HG03060 (cell line): Measurements from ENCODE around the gene MAP3K21.

Experiments used
- ATAC-seq: cut with Tn5 transposase; IDR thresholded peaks from one replicate; pipeline ENCODE4 v1.9.1; 2021; ENCODE audit warnings: low read depth, moderate number of reproducible peaks; ENCODE audit not compliant: unreplicated experiment

MAP3K21 gene

DNA sequence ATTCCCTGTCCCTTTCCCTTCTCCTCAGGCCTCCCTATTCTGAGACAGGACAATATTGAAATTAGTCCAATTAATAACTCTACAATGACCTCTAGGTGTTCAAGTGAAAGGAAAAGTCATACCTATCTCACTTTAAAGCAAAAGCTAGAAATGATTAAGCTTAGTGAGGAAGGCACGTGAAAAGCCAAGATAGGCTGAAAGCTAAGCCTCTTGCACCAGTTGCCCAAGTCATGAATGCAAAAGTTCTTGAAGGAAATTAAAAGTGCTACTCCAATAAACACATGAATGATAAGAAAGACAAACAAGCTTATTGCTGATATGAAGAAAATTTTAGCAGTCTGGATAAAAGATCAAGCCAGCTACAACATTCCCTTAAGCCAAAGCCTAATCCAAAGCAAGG, 3.8 kb upstream of the MAP3K21 start:
- ATAC-seq, result no peak

GRCh38 chr1:233326319-233326718, 1.2 kb upstream of the MAP3K21 start:
- ATAC-seq, result no peak

DNA sequence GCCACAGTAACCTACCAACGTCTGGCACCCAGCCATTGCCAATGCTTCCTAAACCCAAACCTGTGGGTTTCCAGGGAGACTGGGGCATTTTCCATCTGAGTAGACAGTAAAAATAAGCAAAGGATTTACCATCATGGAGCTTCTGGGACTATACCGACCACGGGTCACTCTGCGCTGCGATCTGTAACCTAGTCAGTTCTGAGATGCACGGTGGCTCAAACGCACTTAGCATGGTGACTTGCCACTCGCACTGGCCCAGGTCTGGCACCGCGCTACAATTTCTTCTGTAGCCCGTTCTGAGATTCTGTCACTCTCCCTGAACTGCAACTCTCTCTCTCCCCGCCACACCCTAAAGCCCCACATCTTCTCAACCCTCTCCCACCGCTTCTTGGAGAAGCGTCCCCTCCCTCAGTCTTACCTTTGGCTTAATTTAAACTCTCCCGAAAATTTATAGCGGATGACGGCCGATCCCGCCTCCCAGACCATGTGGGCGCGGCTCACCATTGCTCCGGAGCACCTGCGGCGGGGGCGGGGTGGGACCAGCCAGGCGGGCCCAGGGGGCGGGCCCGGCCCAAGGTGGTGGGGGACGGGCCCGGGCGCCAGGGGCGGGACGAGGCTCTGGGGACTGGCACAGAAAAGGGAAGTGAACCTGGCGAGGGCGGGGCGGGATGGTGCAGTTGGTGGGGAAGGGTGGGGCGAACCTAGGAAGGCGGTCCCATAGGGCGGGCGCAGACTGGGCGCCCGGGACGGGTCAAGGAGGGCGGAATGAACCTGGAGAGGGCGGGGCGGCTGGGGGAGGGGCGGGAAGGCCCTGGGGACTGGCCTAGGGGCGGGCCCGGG, 493 bp upstream of the MAP3K21 start:
- peak; percentile 33 for ATAC-seq

DNA sequence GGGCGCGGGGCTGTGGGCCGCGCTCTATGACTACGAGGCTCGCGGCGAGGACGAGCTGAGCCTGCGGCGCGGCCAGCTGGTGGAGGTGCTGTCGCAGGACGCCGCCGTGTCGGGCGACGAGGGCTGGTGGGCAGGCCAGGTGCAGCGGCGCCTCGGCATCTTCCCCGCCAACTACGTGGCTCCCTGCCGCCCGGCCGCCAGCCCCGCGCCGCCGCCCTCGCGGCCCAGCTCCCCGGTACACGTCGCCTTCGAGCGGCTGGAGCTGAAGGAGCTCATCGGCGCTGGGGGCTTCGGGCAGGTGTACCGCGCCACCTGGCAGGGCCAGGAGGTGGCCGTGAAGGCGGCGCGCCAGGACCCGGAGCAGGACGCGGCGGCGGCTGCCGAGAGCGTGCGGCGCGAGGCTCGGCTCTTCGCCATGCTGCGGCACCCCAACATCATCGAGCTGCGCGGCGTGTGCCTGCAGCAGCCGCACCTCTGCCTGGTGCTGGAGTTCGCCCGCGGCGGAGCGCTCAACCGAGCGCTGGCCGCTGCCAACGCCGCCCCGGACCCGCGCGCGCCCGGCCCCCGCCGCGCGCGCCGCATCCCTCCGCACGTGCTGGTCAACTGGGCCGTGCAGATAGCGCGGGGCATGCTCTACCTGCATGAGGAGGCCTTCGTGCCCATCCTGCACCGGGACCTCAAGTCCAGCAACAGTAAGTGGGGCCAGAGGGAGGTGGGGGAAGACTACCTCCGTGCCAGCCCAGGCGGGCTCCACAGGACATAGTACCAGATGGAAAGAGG, 808 bp downstream of the MAP3K21 start:
- ATAC-seq, result peak; percentile 11

GRCh38 chr1:233331676-233332519, 4.4 kb downstream of the MAP3K21 start:
- no peak for ATAC-seq

- no peak for ATAC-seq
Measured at GRCh38 chr1:233333086-233333485, 5.6 kb downstream of the MAP3K21 start.

GRCh38 chr1:233334092-233334491, 6.6 kb downstream of the MAP3K21 start:
- no peak for ATAC-seq

DNA sequence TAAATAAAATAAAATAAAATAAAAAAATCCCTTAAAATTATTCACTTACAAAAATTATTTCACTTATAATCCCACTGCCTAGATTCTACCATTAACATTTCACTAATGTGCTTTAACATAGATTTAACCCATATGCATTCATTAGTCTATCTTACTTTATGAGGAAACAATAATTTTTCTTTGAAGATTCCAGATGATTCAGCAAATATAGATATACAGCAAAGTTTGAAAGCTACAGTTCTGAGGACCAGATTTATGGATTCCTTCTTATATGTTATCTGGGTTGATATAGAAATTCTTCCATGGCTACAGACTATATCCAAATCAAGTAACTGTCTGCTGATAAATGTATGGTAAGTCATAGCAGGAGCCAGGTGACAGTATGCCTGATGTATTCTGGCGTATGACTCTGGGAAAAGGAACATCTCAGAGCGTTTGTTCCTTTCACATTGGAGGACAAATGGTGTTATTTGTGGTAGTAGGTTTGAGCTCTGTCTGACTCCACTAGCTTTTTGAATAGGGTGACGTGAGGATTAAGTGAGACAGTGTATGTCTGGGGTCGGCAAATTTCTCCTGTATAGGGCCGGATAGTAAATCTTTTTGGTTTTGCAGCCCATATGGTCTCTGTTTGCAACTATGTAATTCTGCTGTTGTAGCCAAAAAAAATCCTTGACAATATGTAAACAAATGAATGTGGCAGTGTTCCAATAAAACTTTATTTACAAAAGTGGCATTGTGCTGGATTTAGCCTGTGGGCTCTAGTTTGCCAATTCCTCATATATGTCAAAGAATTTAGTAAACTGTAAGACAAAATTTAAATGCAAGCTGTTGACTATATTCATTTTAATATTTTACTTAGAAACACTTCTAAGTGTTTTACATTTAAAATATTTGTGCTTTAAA, 9.3 kb downstream of the MAP3K21 start:
- no peak for ATAC-seq

GRCh38 chr1:233337505-233337904, 10.0 kb downstream of the MAP3K21 start:
- no peak for ATAC-seq

DNA sequence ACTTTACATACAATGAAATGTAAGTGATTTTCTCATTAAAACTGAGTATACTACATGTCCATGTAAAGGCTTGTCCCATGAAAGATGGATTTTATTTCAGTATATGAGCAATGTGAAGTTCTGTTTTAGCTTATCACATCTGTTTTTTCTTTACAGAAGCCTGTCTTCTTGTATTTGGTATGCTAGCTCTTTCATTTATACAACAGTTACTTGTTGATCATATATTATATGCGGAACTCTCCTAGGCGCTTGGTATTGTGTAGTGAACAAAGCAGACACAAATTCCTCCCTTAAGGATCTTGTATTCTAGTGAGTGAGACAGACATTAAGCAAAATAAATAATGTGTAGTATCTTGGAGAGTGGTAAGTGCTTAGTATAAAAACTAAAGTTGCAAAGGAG, 10.6 kb downstream of the MAP3K21 start:
- ATAC-seq, result no peak

GRCh38 chr1:233340031-233340555, 12.6 kb downstream of the MAP3K21 start:
- no peak for ATAC-seq

DNA sequence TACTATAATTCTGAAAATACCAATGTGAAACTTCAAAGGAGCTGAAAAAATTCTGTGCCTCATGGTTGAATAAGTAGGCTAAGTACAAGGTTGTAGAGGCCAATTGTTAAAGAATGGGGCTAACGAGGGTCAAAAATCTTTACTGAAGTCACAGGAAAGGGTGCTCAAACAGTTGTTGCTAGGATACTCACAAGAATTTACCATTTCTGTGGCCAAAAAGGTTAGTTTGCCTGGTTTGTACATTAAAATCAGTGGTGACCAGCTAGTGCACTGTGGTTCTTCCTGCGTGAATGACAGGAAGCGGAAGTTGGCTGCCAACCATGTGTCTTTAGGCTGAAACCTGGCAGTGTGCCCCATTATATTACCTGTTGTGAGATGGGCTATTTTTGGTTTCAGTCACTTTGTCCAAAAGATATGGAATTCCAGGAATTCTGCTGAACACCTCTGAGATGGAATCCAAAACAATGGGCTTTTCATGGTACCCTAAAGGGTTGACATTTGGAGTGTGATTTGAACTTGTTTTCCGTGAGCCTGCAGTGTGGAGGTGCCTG, 13.5 kb downstream of the MAP3K21 start:
- ATAC-seq, result no peak

GRCh38 chr1:233342086-233342485, 14.6 kb downstream of the MAP3K21 start:
- no peak for ATAC-seq

DNA sequence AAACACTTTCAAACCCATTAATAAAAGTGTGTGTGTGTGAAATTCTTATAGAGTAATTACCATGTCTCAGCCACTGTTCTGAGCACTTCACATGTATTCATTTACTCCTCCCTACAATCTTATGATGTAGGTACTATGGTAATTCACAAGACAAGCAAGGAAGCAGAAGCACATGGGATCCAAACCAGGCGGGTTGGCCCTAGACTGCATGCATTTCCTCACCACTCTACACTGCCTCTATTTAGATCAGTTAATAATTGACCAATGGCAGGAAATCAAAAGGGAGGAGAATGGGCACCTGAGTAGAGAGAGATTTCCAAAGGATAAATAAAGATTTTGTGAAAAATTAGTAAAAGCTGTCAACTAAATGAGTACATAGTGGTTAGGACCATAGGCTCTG, 15.7 kb downstream of the MAP3K21 start:
- no peak for ATAC-seq

- ATAC-seq, result no peak
Measured at GRCh38 chr1:233347338-233347737, 19.8 kb downstream of the MAP3K21 start.

DNA sequence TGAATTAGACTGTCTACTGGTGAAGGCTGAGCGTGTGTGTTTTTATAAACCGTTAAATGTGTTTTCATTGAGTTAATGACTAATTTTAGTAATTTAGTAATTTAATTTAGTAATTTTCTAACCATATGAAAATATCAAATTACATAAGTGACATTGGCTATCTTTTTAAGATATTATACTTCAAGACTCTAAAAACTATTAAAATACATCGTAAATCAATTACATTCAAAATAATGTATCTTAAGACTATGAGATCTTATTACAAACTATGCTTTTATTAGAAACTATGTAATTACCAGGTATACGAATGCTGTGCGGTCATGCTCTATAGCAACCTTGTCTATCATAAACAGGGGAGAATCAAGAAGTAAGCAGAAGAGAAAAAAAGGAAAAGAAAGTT, 21.6 kb downstream of the MAP3K21 start:
- no peak for ATAC-seq

DNA sequence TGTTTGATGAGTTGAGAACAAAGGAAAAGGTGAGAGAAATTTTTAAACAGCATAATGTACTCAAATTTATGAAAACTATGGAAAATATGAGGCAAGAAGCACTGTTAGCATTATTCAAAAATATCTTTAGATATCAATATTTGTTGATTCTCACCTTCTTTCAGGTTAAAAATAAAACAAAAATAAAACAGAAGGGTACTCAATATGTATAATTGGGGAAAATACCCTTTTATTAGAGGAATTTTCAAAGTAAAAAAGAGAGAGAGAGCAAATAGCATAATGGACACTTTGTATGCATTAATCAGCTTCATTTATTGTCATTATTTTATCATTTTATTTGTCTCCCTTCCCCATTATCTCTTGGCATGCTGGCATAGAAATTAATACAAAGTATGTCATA, 27.5 kb downstream of the MAP3K21 start:
- ATAC-seq, result no peak

DNA sequence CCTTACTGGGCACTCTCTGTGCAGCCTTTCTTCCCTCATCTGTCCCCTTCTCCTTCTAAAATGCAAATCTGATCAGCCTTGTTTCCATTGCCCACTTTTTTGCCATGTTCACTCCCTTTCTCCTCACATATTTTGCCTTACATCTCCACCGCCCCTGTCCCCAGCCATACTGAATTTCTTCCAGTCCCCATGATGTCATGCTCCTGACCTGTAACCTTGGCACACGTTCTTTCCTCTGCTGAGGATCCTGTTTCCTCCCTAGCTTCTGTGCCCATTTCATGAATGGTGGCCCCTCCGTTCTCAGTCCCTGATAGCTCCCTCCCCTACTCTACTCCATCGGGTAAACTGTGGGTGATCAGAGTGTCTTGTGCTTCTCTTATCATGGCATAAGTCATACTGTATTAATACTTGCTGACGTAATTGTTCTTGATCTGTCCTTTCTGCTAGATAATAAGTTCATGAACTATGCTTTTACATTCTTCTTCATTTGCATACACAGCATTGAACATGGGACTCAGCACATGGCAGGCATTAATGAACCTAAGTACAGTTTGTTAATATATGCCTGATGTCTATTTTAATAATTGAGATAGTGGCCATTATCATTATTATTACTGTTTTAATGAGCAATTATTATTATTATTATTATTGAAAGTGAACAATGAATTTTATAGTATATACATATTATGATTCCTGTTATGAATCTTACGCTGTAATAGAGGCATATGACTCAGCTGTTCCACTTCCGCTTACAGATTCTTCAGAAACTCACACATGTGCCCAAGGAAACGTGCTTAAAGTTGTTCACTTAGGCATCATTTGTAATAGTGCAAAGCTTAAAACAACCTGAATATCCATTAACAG, 28.5 kb downstream of the MAP3K21 start:
- ATAC-seq, result peak; percentile 51

DNA sequence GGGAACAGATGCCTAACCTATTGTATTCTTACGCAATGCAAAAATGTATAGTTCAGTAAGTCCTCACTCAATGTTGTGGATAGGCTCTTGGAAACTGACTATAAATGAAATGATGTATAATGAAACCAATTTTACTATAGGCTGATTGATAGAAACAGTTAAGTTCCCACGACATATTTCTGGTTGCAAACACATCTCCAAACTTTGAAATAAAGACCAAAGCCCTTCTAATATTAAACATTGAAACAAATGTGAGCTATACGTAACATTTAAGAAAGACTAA, 29.1 kb downstream of the MAP3K21 start:
- no peak for ATAC-seq
